Mesothelial cell of epicardium (in vitro differentiated cells): ENCODE results near the gene ZNF30. TPM values are rescaled to one million over a fixed set of nuclear protein-coding genes. Genes with fewer than 3 reads are reported as not detected.

Experiments
- DNase-seq, 2 experiments: peaks; one replicate each; pipeline ENCODE4 v3.0.0; 2021; ENCODE audit warnings: low spot score in 2 of 2; ENCODE audit not compliant: unreplicated experiment in 2 of 2
- H3K27ac Mint-ChIP-seq: 2 replicates; pipeline ENCODE4 v1.8.0; 2021; ENCODE audit warnings: mixed read lengths
- H3K27me3 Mint-ChIP-seq: 2 replicates; pipeline ENCODE4 v1.8.0; 2021; ENCODE audit warnings: low read depth, mixed read lengths
- H3K36me3 Mint-ChIP-seq: 2 replicates; pipeline ENCODE4 v1.8.0; 2021; ENCODE audit warnings: mixed read lengths
- H3K4me1 Mint-ChIP-seq: 2 replicates; pipeline ENCODE4 v1.8.0; 2021; ENCODE audit warnings: mixed read lengths
- H3K4me3 Mint-ChIP-seq: 2 replicates; pipeline ENCODE4 v1.8.0; 2021; ENCODE audit warnings: mild to moderate bottlenecking, moderate library complexity, mixed read lengths
- H3K9me3 Mint-ChIP-seq: 2 replicates; pipeline ENCODE4 v1.8.0; 2021; ENCODE audit warnings: mixed read lengths
- total RNA-seq: library from RNA; stranded (reverse); gene quantifications from 3 replicates; pipeline ENCODE4 v1.2.1, GENCODE V29; 2021
- TF ChIP-seq, protein P1 (sequence below): fragments of 200-600 bp; sonication (generic); IDR thresholded peaks from one replicate; pipeline ENCODE4 v1.5.0; 2021; ENCODE audit warnings: antibody characterized with exemption; ENCODE audit not compliant: unreplicated experiment

Gene ZNF30
- 4.7 to 5.8 TPM (median 4.8 TPM) in 3 replicates for total RNA-seq

DNA sequence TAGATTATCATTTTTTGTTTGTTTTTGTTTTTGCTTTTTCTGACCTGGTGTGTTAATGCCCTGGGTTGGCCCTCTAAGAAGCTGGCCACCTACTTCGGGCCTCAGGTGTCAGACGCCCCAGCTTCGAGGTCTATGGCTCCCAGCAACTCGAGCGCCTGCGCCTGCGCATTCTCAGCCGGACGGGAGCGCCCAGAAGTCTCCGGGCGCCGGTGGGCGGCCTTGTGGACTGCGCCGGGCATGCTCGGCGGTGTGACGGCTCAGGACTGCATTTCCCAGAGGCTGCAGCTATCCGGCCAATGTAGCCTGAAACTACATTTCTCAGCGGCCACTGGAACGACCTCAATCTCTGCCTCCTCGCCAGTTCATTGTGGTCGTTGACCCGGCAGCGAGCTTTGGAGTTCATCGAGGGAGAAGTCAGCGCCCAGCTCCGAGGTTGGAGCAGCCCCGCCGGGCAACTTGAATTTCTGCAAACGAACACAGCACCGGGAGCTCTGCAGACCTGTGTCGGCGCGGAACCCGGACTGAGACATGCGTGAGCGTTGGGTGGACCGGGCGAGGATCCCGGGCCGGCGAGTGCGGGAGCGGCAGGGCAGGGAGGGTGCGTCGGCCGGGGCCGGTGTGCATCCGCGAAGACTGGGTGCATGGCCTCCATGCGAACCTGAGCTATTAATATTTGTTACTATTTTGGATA is at the start of gene ZNF30:
TSS of gene ZNF30 (plus strand) at position 219 of the 691 bp plus-strand sequence. CDS start 3,045 bp downstream, outside the sequence.
- peaks cover 8% of the 10 kb centered on the region for H3K36me3 Mint-ChIP-seq
- H3K9me3 Mint-ChIP-seq = peaks cover 18% of the 10 kb centered on the region
- peaks cover 2% of the 10 kb centered on the region for H3K27me3 Mint-ChIP-seq
- TF ChIP-seq, protein P1, sequence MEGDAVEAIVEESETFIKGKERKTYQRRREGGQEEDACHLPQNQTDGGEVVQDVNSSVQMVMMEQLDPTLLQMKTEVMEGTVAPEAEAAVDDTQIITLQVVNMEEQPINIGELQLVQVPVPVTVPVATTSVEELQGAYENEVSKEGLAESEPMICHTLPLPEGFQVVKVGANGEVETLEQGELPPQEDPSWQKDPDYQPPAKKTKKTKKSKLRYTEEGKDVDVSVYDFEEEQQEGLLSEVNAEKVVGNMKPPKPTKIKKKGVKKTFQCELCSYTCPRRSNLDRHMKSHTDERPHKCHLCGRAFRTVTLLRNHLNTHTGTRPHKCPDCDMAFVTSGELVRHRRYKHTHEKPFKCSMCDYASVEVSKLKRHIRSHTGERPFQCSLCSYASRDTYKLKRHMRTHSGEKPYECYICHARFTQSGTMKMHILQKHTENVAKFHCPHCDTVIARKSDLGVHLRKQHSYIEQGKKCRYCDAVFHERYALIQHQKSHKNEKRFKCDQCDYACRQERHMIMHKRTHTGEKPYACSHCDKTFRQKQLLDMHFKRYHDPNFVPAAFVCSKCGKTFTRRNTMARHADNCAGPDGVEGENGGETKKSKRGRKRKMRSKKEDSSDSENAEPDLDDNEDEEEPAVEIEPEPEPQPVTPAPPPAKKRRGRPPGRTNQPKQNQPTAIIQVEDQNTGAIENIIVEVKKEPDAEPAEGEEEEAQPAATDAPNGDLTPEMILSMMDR = no peak
- H3K4me1 Mint-ChIP-seq = peaks cover 12% of the 10 kb centered on the region
- H3K27ac Mint-ChIP-seq = peak within 1 kb of the TSS; percentile 95
- peak; percentile 77 to 89 for DNase-seq
- peak within 1 kb of the TSS; percentile 93 for H3K4me3 Mint-ChIP-seq

- DNase-seq = no peak
- Mint-ChIP-seq H3K27me3 (no peaks in the 10 kb centered on the region), H3K4me1 (no peaks in the 10 kb centered on the region), H3K4me3 (no peak overlapping the region), H3K9me3 (peaks cover 23% of the 10 kb centered on the region), H3K36me3 (no peaks in the 10 kb centered on the region), H3K27ac (no peak overlapping the region)
- TF ChIP-seq, protein P1 = no peak
These were observed 47.1 kb upstream of the ZNF30 start for GRCh38 chr19:34879563-34879962.

- no peaks in the 10 kb centered on the region for H3K36me3 Mint-ChIP-seq
These were observed 46.7 kb upstream of the ZNF30 start for GRCh38 chr19:34880034-34880433.

GRCh38 chr19:34881982-34882381 is 44.7 kb upstream of the ZNF30 start:
- no peak overlapping the region for H3K4me3 Mint-ChIP-seq
- no peak overlapping the region for H3K27ac Mint-ChIP-seq
- TF ChIP-seq, protein P1 = no peak
- peaks cover 2% of the 10 kb centered on the region for H3K36me3 Mint-ChIP-seq
- no peaks in the 10 kb centered on the region for H3K27me3 Mint-ChIP-seq
- peaks cover 38% of the 10 kb centered on the region for H3K9me3 Mint-ChIP-seq
- no peaks in the 10 kb centered on the region for H3K4me1 Mint-ChIP-seq
- no peak for DNase-seq

More at GRCh38 chr19:34880034-34880433, 46.7 kb upstream of the ZNF30 start:
- DNase-seq = no peak
- H3K4me3 Mint-ChIP-seq = no peak overlapping the region
- TF ChIP-seq, protein P1 = no peak
- no peak overlapping the region for H3K27ac Mint-ChIP-seq
- no peaks in the 10 kb centered on the region for H3K4me1 Mint-ChIP-seq
- peaks cover 28% of the 10 kb centered on the region for H3K9me3 Mint-ChIP-seq
- H3K27me3 Mint-ChIP-seq = no peaks in the 10 kb centered on the region

DNA sequence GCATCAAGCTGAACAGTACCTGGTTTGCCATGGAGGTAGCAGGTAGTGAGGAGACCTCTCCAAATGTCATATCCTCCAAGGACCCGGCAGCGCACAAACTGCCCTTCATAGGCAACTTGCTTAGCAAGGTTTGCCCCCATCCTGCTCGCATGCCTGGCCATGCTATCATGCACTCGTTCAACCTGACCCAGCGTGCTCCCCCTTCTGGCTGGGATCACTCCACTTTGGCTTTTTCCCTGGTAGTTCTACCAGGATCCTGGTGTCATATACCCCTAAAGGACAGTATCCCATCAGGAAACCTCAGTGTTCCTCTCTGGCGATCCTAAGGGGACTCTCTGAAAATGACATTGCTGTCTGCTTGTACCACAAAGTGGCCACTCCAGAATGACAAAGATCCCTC is 38.6 kb upstream of the ZNF30 start:
- Mint-ChIP-seq H3K4me1 (no peaks in the 10 kb centered on the region), H3K27me3 (peaks cover 2% of the 10 kb centered on the region), H3K4me3 (no peak overlapping the region), H3K36me3 (peaks cover 2% of the 10 kb centered on the region), H3K9me3 (peaks cover 42% of the 10 kb centered on the region), H3K27ac (no peak overlapping the region)
- TF ChIP-seq, protein P1 = no peak
- no peak for DNase-seq

- Mint-ChIP-seq H3K27me3 (peaks cover 48% of the 10 kb centered on the region), H3K9me3 (peaks cover 8% of the 10 kb centered on the region), H3K27ac (no peak overlapping the region), H3K4me1 (no peaks in the 10 kb centered on the region), H3K36me3 (no peaks in the 10 kb centered on the region), H3K4me3 (no peak overlapping the region)
- TF ChIP-seq, protein P1 = no peak
- no peak for DNase-seq
These were observed 26.5 kb upstream of the ZNF30 start for GRCh38 chr19:34900245-34900644.
